H1 (cell line): ENCODE data around the gene MFN1. TPM values are rescaled to one million over a fixed set of nuclear protein-coding genes. Genes with fewer than 3 reads are reported as not detected.

Source experiments
- CTCF ChIA-PET: fragments of 300-600 bp; sonication (Branson Sonifier 250); formaldehyde crosslinking; loops from one replicate; lab custom pipeline; 2021; ENCODE audit not compliant: partially characterized antibody; lab: Charles Lee
- POLR2A ChIA-PET: fragments of 300-600 bp; sonication (Branson Sonifier 250); formaldehyde crosslinking; loops from one replicate; lab custom pipeline; 2021; ENCODE audit warnings: inconsistent platforms; ENCODE audit not compliant: partially characterized antibody; lab: Charles Lee
- DNase-seq, 2 experiments: peaks; one replicate each; pipeline versions ENCODE4 v3.0.0 to v3.0.0-alpha.2; 2010 to 2022; ENCODE audit warnings: low spot score in 2 of 2, low read depth in 1 of 2, mixed read lengths in 1 of 2
- FAIRE-seq: peaks from 2 replicates; lab custom pipeline; 2011; peaks lifted over from hg19 to GRCh38; lab: Jason Lieb, UNC
- H2AFZ ChIP-seq: 2 replicates; pipeline ENCODE4 v1.8.1; 2012; ENCODE audit warnings: low read length, inconsistent platforms
- H2AK5ac ChIP-seq: 2 replicates; pipeline ENCODE4 v1.6.1; 2013; ENCODE audit warnings: low read depth, low read length
- H2BK120ac ChIP-seq: replicated peaks from 2 replicates; pipeline ENCODE3; 2013; ENCODE audit warnings: low read depth, low read length, inconsistent platforms
- H2BK12ac ChIP-seq: 2 replicates; pipeline ENCODE4 v1.6.1; 2013; ENCODE audit warnings: low read depth, low read length
- H2BK15ac ChIP-seq: 2 replicates; pipeline ENCODE4 v1.6.1; 2013; ENCODE audit warnings: low read length
- H2BK20ac ChIP-seq: 2 replicates; pipeline ENCODE4 v1.6.1; 2013; ENCODE audit warnings: low read length
- H2BK5ac ChIP-seq: 2 replicates; pipeline ENCODE4 v1.6.1; 2013; ENCODE audit warnings: low read depth, low read length
- H3K14ac ChIP-seq: 2 replicates; pipeline ENCODE4 v1.6.1; 2013; ENCODE audit warnings: inconsistent platforms; ENCODE audit not compliant: insufficient read length
- H3K18ac ChIP-seq: 2 replicates; pipeline ENCODE4 v1.6.1; 2013; ENCODE audit warnings: low read length; ENCODE audit errors: extremely low read depth
- H3K23ac ChIP-seq: 2 replicates; pipeline ENCODE4 v1.6.1; 2013; ENCODE audit warnings: inconsistent platforms; ENCODE audit not compliant: insufficient read length
- H3K23me2 ChIP-seq: 2 replicates; pipeline ENCODE4 v1.6.1; 2013; ENCODE audit warnings: low read depth, low read length
- H3K27ac ChIP-seq: 2 replicates; pipeline ENCODE4 v1.6.1; 2011; ENCODE audit warnings: low read depth, low read length, inconsistent platforms
- H3K27me3 ChIP-seq, 4 experiments: replicated peaks in 1 of 4; 1 replicate in 1 of 4; 2 replicates in 3 of 4; pipeline versions ENCODE4 v1.6.1 to v1.8.1; 2011 to 2013; ENCODE audit warnings: low read length in 3 of 4, mild to moderate bottlenecking in 3 of 4, inconsistent platforms in 2 of 4, mixed read lengths in 2 of 4, moderate library complexity in 1 of 4; ENCODE audit not compliant: control insufficient read depth in 3 of 4, insufficient read depth in 3 of 4; ENCODE audit errors: extremely low read depth in 1 of 4
- H3K36me3 ChIP-seq, 4 experiments: 2 replicates each; pipeline versions ENCODE4 v1.6.1 to v1.8.1; 2011 to 2013; ENCODE audit warnings: mild to moderate bottlenecking in 4 of 4, low read length in 3 of 4, moderate library complexity in 2 of 4, control low read depth in 1 of 4, inconsistent platforms in 1 of 4; ENCODE audit not compliant: insufficient read depth in 4 of 4, control insufficient read depth in 2 of 4
- H3K4ac ChIP-seq: replicated peaks from 2 replicates; pipeline ENCODE3; 2013; ENCODE audit warnings: low read length, low read depth, mixed read lengths, inconsistent platforms; ENCODE audit not compliant: insufficient read length
- H3K4me1 ChIP-seq, 4 experiments: replicated peaks in 1 of 4; 1 replicate in 1 of 4; 2 replicates in 3 of 4; pipeline versions ENCODE4 v1.6.1 to v1.8.1; 2011 to 2013; ENCODE audit warnings: low read length in 3 of 4, inconsistent platforms in 2 of 4, mixed read lengths in 1 of 4; ENCODE audit not compliant: insufficient read depth in 4 of 4, control insufficient read depth in 3 of 4
- H3K4me2 ChIP-seq, 2 experiments: 2 replicates each; pipeline versions ENCODE4 v1.6.1 to v1.8.1; 2011 to 2013; ENCODE audit warnings: low read depth in 2 of 2, low read length in 2 of 2, control low read depth in 1 of 2, inconsistent platforms in 1 of 2, mild to moderate bottlenecking in 1 of 2; ENCODE audit not compliant: insufficient read depth in 1 of 2
- H3K4me3 ChIP-seq, 4 experiments: fragments of 200-600, 300-600 bp in 1 of 4; sonication (generic), shearing (Covaris generic), sonication (Bioruptor Twin) in 1 of 4; 2 replicates each; pipeline versions ENCODE4 v1.5.1 to v1.8.1; 2011 to 2016; ENCODE audit warnings: low read length in 4 of 4, low read depth in 3 of 4, control low read depth in 2 of 4, inconsistent platforms in 2 of 4, mild to moderate bottlenecking in 2 of 4, mixed read lengths in 1 of 4, moderate library complexity in 1 of 4; ENCODE audit not compliant: insufficient read depth in 2 of 4; ENCODE audit errors: extremely low read depth in 1 of 4
- H3K56ac ChIP-seq: replicated peaks from 2 replicates; pipeline ENCODE3; 2013; ENCODE audit warnings: low read depth, mild to moderate bottlenecking, mixed read lengths, low read length, inconsistent platforms; ENCODE audit not compliant: insufficient read length
- H3K79me1 ChIP-seq: 2 replicates; pipeline ENCODE4 v1.6.1; 2013; ENCODE audit warnings: low read depth, low read length, control low read depth
- H3K79me2 ChIP-seq, 2 experiments: 2 replicates each; pipeline versions ENCODE4 v1.6.1 to v1.8.1; 2012 to 2013; ENCODE audit warnings: low read length in 2 of 2, mild to moderate bottlenecking in 2 of 2, inconsistent platforms in 1 of 2; ENCODE audit not compliant: insufficient read depth in 2 of 2, control insufficient read depth in 1 of 2
- H3K9ac ChIP-seq, 4 experiments: replicated peaks in 1 of 4; 1 replicate in 1 of 4; 2 replicates in 3 of 4; pipeline versions ENCODE4 v1.6.1 to v1.8.1; 2011 to 2013; ENCODE audit warnings: low read depth in 3 of 4, low read length in 3 of 4, control low read depth in 2 of 4, mild to moderate bottlenecking in 2 of 4, moderate library complexity in 2 of 4, inconsistent platforms in 1 of 4; ENCODE audit errors: extremely low read depth in 1 of 4
- H3K9me3 ChIP-seq, 2 experiments: 2 replicates each; pipeline versions ENCODE4 v1.6.1 to v1.8.1; 2012 to 2013; ENCODE audit warnings: mild to moderate bottlenecking in 2 of 2, moderate library complexity in 2 of 2, control low read depth in 1 of 2, inconsistent platforms in 1 of 2, low read depth in 1 of 2, low read length in 1 of 2, mixed read lengths in 1 of 2; ENCODE audit not compliant: insufficient read depth in 2 of 2
- H4K20me1 ChIP-seq, 2 experiments: replicated peaks in 1 of 2; 2 replicates each; pipeline versions ENCODE3 to v1.8.1; 2011 to 2013; ENCODE audit warnings: inconsistent platforms in 2 of 2, low read length in 2 of 2, mild to moderate bottlenecking in 1 of 2; ENCODE audit not compliant: insufficient read depth in 2 of 2, control insufficient read depth in 1 of 2
- H4K5ac ChIP-seq: 2 replicates; pipeline ENCODE4 v1.6.1; 2013; ENCODE audit warnings: low read length, low read depth, mixed read lengths, inconsistent platforms; ENCODE audit not compliant: insufficient read length
- H4K8ac ChIP-seq: 2 replicates; pipeline ENCODE4 v1.8.0; 2013; ENCODE audit warnings: mild to moderate bottlenecking, moderate library complexity, low read length, inconsistent platforms; ENCODE audit not compliant: insufficient read depth; ENCODE audit errors: extremely low read depth
- H4K91ac ChIP-seq: replicated peaks from 2 replicates; pipeline ENCODE3; 2013; ENCODE audit warnings: low read length, mixed read lengths, inconsistent platforms; ENCODE audit not compliant: insufficient read length
- POLR2A ChIP-seq, 2 experiments: IDR thresholded peaks; 1 replicate in 1 of 2; 2 replicates in 1 of 2; pipeline ENCODE4 v1.6.1; 2011; ENCODE audit warnings: low read depth in 2 of 2, low read length in 2 of 2, mild to moderate bottlenecking in 2 of 2; ENCODE audit errors: control extremely low read depth in 1 of 2
- WGBS, 2 experiments: shearing (Covaris generic) in 1 of 2; methylation state at CpG; one replicate each; pipeline versions ENCODE4 v1.1.6 to v1.1.7; 2013 to 2015; ENCODE audit warnings: low lambda C conversion rate in 2 of 2, mixed read lengths in 2 of 2, inconsistent platforms in 1 of 2, low coverage in 1 of 2, missing lambda C conversion rate in 1 of 2; ENCODE audit not compliant: insufficient replicate concordance in 2 of 2, insufficient coverage in 1 of 2, insufficient read length in 1 of 2; ENCODE audit errors: extremely low coverage in 1 of 2, missing lambda C conversion rate in 1 of 2; 5-methylcytosine and 5-hydroxymethylcytosine counted together
- polyA plus RNA-seq, 7 experiments: library from polyadenylated mRNA; depleted of rRNA in 3 of 7; stranded (reverse) in 5 of 7; unstranded in 2 of 7; fragments of >200 nt in 5 of 7; fragments of 200-250 nt in 2 of 7; gene quantifications; 1 replicate in 5 of 7; 2 replicates in 1 of 7; 4 replicates in 1 of 7; pipeline versions ENCODE4 v1.2.1 to v1.2.3, GENCODE V29; 2011 to 2013; ENCODE audit warnings: missing spikeins in 2 of 7, mixed read lengths in 2 of 7
- total RNA-seq: library from RNA; stranded (reverse); fragmentation: NEBNext Ultra II Directional; extraction: Animal tissue kit (Norgen Biotek cat#: 25700); gene quantifications from 2 replicates; pipeline ENCODE4 v1.2.1, GENCODE V29; 2021

Gene MFN1
- total and polyA plus RNA-seq, 2 of the 8 experiments (the other 6 are each of a cell fraction or from before 2014, with no cell fraction given), result 9.1 to 35.6 TPM

DNA sequence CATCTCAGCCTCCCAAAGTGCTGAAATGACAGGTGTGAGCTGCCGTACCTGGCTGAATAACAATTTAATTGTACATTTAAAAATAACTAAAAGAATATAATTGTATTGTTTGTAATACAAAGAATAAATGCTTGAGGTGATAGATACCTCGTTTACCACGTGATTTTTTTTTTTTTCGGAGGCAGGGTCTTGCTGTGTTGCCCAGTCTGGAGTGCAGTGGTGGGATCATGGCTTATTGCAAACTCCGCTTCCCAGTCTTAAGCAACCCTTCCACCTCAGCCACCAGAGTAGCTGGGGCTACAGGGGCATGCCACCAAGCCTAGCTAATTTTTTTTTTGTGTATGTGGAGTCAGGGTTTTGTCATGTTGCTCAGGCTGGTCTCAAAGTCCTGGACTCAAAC is 15.8 kb downstream of the MFN1 start:
- Histone ChIP-seq H3K4me3 (no peak overlapping the region), H3K9ac (no peak overlapping the region), H3K18ac (no peak overlapping the region), H3K4me2 (no peak overlapping the region), H2BK15ac (no peak overlapping the region), H3K23me2 (no peaks in the 10 kb centered on the region), H4K20me1 (peaks cover 0 to 1% of the 10 kb centered on the region in 2 experiments), H3K36me3 (peaks cover 0 to 27% (median 8%) of the 10 kb centered on the region in 4 experiments; a peak in 6 of 8 replicates), H2BK20ac (no peak overlapping the region), H3K9me3 (no peaks in the 10 kb centered on the region), H3K79me2 (no peaks in the 10 kb centered on the region), H3K14ac (no peak overlapping the region), H3K4me1 (no peaks in the 10 kb centered on the region), H2BK12ac (no peak overlapping the region), H3K23ac (no peak overlapping the region), H2BK120ac (no peak overlapping the region), H4K8ac (no peak overlapping the region), H4K5ac (no peak overlapping the region), H2BK5ac (no peak overlapping the region), H4K91ac (no peak overlapping the region), H3K27me3 (no peaks in the 10 kb centered on the region), H2AFZ (no peak overlapping the region), H2AK5ac (no peak overlapping the region), H3K56ac (no peak overlapping the region), H3K27ac (no peak overlapping the region), H3K4ac (no peak overlapping the region), H3K79me1 (no peaks in the 10 kb centered on the region)
- FAIRE-seq (no peak), DNase-seq (no peak)
- ChIA-PET CTCF (interaction anchor here (0.6 to 4.4 kb wide), 3 partner anchors 10 to 466 kb away, joined by 3 to 20 read pairs (median 4); no protein-coding TSS in a partner anchor), POLR2A (no interaction called here)
- WGBS, 2 experiments, result 84% methylated on average over 5 of the region's 5 CpGs; no CpG with 5 or more reads in 1 of the 2 experiments
- no peak for TF ChIP-seq POLR2A (IDR thresholded peaks at IDR 0.05; ENCODE audit: control extremely low read depth in 1 of 2, low read depth in 2 of 2, low read length in 2 of 2)
